Upper lobe of left lung (tissue), 6 donors: Measurements from ENCODE around the gene PXN. TPM values are rescaled to one million over a fixed set of nuclear protein-coding genes. Genes with fewer than 3 reads are reported as not detected.
"Not testable (repeated sequence)": the region's sequence is repeated elsewhere in the genome, so short reads cannot be mapped to it uniquely, and the experiment has no call there.

Experiments used
- ATAC-seq, 2 donors: fragments of 200-7000 bp; cut with Tn5 transposase; one replicate each; pipeline ENCODE4 v1.9.1; 2022; ENCODE audit warnings: mild to moderate bottlenecking in 2 of 2, moderate library complexity in 2 of 2; ENCODE audit not compliant: low FRiP score in 2 of 2
- DNase-seq, 2 donors: peaks; one replicate each; pipeline ENCODE4 v3.0.0-alpha.2; 2019 to 2020
- H3K27ac ChIP-seq, 4 donors: fragments of 200-600 bp; sonication (generic); one replicate each; pipeline ENCODE4 v1.5.1; 2016 to 2019
- H3K27me3 ChIP-seq, 4 donors: fragments of 200-600 bp; sonication (generic); one replicate each; pipeline ENCODE4 v1.5.1; 2017 to 2019
- H3K36me3 ChIP-seq, 4 donors: fragments of 200-600 bp; sonication (generic); one replicate each; pipeline ENCODE4 v1.5.1; 2016 to 2019
- H3K4me1 ChIP-seq, 4 donors: fragments of 200-600 bp; sonication (generic); one replicate each; pipeline ENCODE4 v1.5.1; 2018 to 2019
- H3K4me3 ChIP-seq, 4 donors: fragments of 200-600 bp; sonication (generic); one replicate each; pipeline ENCODE4 v1.5.1; 2017 to 2019; ENCODE audit warnings: mild to moderate bottlenecking in 2 of 4, moderate library complexity in 1 of 4
- H3K9me3 ChIP-seq, 4 donors: fragments of 200-600 bp; sonication (generic); one replicate each; pipeline ENCODE4 v1.5.1; 2018 to 2019
- CTCF ChIP-seq, 6 experiments: fragments of 450-650 bp in 4 of 6; fragments of 200-600 bp in 2 of 6; sonication (generic) in 2 of 6; IDR thresholded peaks; one replicate each; pipeline ENCODE4 v1.5.1; 2016 to 2019; ENCODE audit warnings: antibody characterized with exemption in 6 of 6
- EP300 ChIP-seq, 4 donors: sonication (generic); formaldehyde crosslinking; IDR thresholded peaks; one replicate each; pipeline ENCODE4 v1.5.1; 2017; ENCODE audit warnings: antibody characterized with exemption in 4 of 4, control low read depth in 2 of 4
- POLR2A ChIP-seq, 4 donors: fragments of 450-650 bp; IDR thresholded peaks; one replicate each; pipeline ENCODE4 v1.5.1; 2016 to 2017; ENCODE audit warnings: antibody characterized with exemption in 4 of 4, mild to moderate bottlenecking in 2 of 4
- POLR2AphosphoS5 ChIP-seq, 2 donors: sonication (generic); formaldehyde crosslinking; IDR thresholded peaks; one replicate each; pipeline ENCODE4 v1.5.1; 2017; ENCODE audit warnings: antibody characterized with exemption in 2 of 2
- WGBS, 2 donors: methylation state at CpG; one replicate each; pipeline ENCODE4 v1.1.5; 2017 to 2018; 5-methylcytosine and 5-hydroxymethylcytosine counted together
- total RNA-seq, 6 donors: library from RNA; depleted of rRNA in 4 of 6; stranded (reverse); fragments of >200 nt in 4 of 6; gene quantifications; one replicate each; pipeline versions ENCODE4 v1.1.0 to v1.2.1, GENCODE V29; 2016 to 2021
- donor health status: DM: no; HTN: no; CAD: no; lungs with moderate emphysema.
- donor health status: DM: no; HTN: yes; CAD: no; lungs with severe emphysema.

The PXN gene
- total RNA-seq, 6 donors from 2014 or later, result 67.8 to 210 (median 116) TPM

DNA sequence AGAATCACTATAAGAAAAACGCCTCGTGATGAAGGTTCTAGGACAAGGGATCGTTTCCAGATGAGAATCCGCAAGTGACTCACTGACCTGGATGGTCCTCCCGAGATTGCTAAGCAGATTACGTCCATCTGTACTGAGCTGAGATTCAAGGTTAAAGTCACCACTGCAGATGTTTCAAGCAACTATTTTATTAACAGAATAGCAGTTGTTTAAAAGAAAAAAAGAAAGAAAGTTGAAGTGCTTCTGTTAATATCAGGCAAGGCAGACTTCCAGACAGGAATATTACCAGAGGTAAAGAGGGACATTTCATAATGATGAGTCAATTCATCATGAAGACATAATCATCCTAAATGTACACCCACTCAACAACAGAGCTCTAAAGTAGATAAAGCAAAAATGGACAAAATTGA lies 17.9 kb downstream of the PXN start:
- WGBS, 2 donors, result 73 to 78% methylated on average over 6 of the region's 6 CpGs
- H3K27me3 ChIP-seq, result no peaks in the 10 kb centered on the region
- DNase-seq (no peak), ATAC-seq (peak in 1 of 2 donors; percentile 67)
- H3K36me3 ChIP-seq, result no peaks in the 10 kb centered on the region
- no peaks in the 10 kb centered on the region for H3K9me3 ChIP-seq
- H3K4me1 ChIP-seq, result peaks cover 58 to 91% (median 74%) of the 10 kb centered on the region in 4 donors
- no peak overlapping the region for H3K4me3 ChIP-seq
- H3K27ac ChIP-seq, result peak overlapping the region; percentile 82 to 95 (median 88)
- no peak for TF ChIP-seq POLR2A (IDR thresholded peaks at IDR 0.05)
- TF ChIP-seq CTCF (IDR thresholded peaks at IDR 0.05), result no peak
- no peak for TF ChIP-seq POLR2AphosphoS5 (IDR thresholded peaks at IDR 0.05)
- TF ChIP-seq EP300 (IDR thresholded peaks at IDR 0.05), result no peak

DNA sequence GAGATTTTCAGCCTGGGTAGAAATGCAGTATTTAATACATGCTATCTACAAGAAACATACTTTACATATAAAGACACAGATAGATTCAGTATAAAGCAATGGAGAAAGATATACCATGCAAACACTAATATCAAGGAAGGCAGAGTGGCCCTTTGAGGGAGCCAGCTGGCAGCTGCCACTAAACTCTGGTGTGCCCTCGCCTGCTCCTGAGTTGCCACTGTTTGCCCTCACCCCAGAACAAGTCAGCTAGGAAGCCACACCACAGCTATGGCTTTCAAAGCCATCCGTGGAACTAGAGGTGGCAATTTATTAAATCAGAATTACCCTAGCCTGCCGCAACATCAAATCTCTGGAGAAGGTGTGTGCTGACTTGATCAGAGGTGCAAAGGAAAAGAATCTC lies 18.3 kb downstream of the PXN start:
- no peak overlapping the region for H3K4me3 ChIP-seq
- H3K27ac ChIP-seq, result peak overlapping the region; percentile 82 to 95 (median 88)
- TF ChIP-seq POLR2AphosphoS5 (IDR thresholded peaks at IDR 0.05), result no peak
- no peak for DNase-seq
- H3K36me3 ChIP-seq, result no peaks in the 10 kb centered on the region
- peaks cover 57 to 91% (median 74%) of the 10 kb centered on the region in 4 donors for H3K4me1 ChIP-seq
- WGBS, 2 donors, result 64 to 71% methylated on average over 3 of the region's 3 CpGs
- no peaks in the 10 kb centered on the region for H3K9me3 ChIP-seq
- no peak for ATAC-seq
- no peaks in the 10 kb centered on the region for H3K27me3 ChIP-seq

DNA sequence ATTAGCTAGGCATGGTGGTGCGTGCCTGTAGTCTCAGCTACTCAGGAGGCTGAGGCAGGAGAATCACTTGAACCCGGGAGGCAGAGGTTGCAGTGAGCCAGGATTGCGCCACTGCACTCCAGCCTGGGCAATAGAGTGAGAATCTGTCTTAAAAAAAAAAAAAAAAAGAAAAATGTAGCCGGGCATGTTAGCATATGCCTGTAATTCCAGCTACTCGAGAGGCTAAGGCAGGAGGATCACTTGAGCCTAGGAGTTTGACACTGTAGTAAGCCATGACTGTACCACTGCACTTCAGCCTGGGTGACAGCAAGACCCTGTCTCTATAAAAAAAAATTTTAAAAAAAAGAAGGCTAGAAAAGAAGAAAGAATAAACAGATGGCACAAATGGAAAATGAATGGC lies 18.8 kb downstream of the PXN start:
- H3K27me3 ChIP-seq, H3K36me3 ChIP-seq, H3K4me3 ChIP-seq, H3K9me3 ChIP-seq, DNase-seq, ATAC-seq: not testable (repeated sequence)
- Histone ChIP-seq H3K27ac (peak overlapping the region in 2 of 4 donors; percentile 89 to 95), H3K4me1 (peaks cover 57 to 89% (median 73%) of the 10 kb centered on the region in 4 donors)
- 64 to 66% methylated on average over 5 of the region's 5 CpGs for WGBS, 2 donors

GRCh38 chr12:120242971-120243699 lies 22.4 kb downstream of the PXN start:
- Histone ChIP-seq H3K9me3 (no peaks in the 10 kb centered on the region), H3K4me1 (peaks cover 60 to 89% (median 73%) of the 10 kb centered on the region in 4 donors), H3K4me3 (no peak overlapping the region), H3K36me3 (no peaks in the 10 kb centered on the region), H3K27ac (peak overlapping the region; percentile 58 to 93 (median 92)), H3K27me3 (no peaks in the 10 kb centered on the region)
- DNase-seq, result no peak
- WGBS, 2 donors, result 77 to 86% methylated on average over 8 of the region's 8 CpGs
- no peak for ATAC-seq
- TF ChIP-seq CTCF (IDR thresholded peaks at IDR 0.05) (no peak), POLR2A (IDR thresholded peaks at IDR 0.05) (no peak), EP300 (IDR thresholded peaks at IDR 0.05) (no peak), POLR2AphosphoS5 (IDR thresholded peaks at IDR 0.05) (no peak)

DNA sequence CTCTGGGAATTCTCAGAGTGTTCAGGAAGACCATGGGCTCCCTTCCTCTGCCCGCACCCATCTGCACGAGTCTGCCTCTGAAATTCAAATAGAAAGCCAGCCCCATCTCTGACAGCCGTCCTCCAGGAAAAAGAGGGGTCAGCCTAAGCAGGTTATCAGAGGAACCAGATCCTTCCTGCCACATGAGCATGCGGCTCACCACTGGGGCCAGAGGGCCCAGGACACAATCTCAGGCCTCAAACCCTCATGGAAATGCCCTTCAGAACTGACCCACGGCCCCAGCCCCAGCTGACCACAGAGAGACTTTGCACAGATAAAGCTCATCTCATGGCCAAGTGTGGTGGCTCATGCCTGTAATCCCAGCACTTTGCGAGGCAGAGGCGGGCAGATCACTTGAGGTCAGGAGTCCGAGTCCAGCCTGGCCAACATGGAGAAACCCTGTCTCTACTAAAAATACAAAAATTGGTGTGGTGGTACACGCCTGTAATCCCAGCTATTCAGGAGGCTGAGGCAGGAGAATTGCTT lies 23.2 kb downstream of the PXN start:
- WGBS, 2 donors, result 64 to 71% methylated on average over 5 to 9 of the region's 9 CpGs
- Histone ChIP-seq H3K4me1 (peaks cover 61 to 89% (median 73%) of the 10 kb centered on the region in 4 donors), H3K36me3 (no peaks in the 10 kb centered on the region), H3K27me3 (no peaks in the 10 kb centered on the region), H3K4me3 (no peak overlapping the region), H3K9me3 (no peaks in the 10 kb centered on the region), H3K27ac (peak overlapping the region; percentile 69 to 93 (median 92))
- no peak for DNase-seq
- TF ChIP-seq EP300 (IDR thresholded peaks at IDR 0.05), result peak in 2 of 4 donors; percentile 70 to 88
- TF ChIP-seq POLR2A (IDR thresholded peaks at IDR 0.05), result no peak
- TF ChIP-seq CTCF (IDR thresholded peaks at IDR 0.05), result no peak
- TF ChIP-seq POLR2AphosphoS5 (IDR thresholded peaks at IDR 0.05), result peak; percentile 81 to 86
- ATAC-seq, result peak in 1 of 2 donors; percentile 20
